Measurements from ENCODE around the gene RAB6A.

Gene RAB6A

DNA sequence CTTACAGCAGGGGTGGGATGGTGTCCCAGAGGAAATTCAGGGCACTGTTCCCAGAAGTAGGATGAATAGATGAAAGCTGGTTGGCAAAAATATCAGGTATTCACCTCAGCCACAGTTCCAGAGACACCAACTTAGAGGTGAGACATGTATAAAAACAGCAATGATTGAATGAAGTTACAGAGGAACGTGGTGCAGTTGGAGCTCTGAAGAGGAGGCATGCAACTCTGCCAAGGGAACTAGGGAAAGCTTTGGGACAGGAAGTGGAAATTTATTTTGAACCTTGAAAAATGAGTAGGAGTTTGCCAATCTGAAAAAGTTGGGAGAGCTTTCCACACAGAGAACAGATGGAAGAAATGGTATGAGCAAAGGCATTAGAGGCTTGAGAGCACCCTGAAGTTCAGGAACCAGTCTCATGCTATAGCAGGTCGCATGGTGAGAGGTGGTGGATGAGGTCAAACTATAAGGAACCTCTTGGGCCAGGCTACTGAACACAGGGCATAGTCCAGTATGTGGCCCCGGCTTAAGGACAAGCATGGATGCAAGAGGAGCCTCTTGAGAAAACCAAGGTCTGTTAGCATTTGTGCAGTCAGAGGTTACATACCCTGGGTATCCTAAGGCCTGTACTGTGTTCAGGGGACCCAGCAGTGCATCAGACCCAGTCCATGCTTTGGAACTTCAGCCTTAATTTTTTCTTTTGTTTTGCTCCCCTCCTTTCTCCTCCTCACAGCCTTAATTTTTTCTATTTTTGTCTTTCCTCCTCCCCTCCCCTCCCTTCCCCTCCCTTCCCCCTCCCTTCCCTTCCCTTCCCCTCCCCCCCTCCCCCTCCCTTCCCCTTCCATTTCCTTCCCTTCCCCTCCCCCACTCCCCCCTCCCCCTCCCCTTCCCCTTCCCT lies 97.0 kb downstream of the RAB6A start:
- peaks cover 8% of the 10 kb centered on the region for H3K27me3 Mint-ChIP-seq
- H3K4me1 Mint-ChIP-seq: peaks cover 17% of the 10 kb centered on the region
- CTCF ChIA-PET: interaction anchor here (1.3 to 6.4 kb wide), 3 partner anchors 39 to 312 kb away, joined by 6 to 144 read pairs (median 61); no protein-coding TSS in a partner anchor
- H3K27ac Mint-ChIP-seq: no peak overlapping the region
- DNase-seq: no peak
- no peaks in the 10 kb centered on the region for H3K9me3 Mint-ChIP-seq
- no peak overlapping the region for H3K4me3 Mint-ChIP-seq
- H3K36me3 Mint-ChIP-seq: no peaks in the 10 kb centered on the region

DNA sequence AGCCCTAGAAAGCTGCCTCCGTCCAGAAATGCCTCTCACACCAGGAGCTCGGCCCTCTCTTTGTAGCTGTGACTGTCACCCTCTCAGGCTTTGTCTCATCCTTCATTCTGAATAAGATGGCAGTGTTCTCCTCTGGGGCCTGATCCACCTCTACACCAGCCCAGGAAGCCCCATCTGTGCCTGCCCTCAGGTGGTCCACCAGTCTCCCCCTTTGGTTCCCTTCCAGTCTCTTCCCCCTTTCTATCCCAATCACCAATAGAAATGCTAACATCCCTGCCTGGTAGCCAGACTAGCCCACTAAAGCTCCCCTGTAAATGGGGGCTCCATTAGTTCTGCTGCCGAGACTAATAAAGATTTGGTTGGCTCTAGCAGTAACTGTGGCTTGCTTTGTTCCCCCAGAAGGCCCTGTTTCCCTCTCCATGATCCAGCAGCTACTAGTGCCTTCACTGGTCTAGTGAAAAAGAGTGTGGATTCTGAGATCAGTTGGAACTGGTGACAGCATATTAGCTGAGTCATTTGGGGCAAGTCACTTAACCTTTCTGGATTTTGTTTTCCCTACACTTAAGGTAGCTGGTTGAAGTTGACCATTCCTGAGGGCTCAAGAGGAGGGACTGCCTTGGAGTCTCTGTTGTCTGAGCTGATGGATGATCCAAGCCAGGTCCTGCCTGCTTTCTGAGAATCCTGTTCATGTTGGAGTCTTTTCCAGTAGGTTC lies 98.3 kb downstream of the RAB6A start:
- Mint-ChIP-seq H3K9me3 (no peaks in the 10 kb centered on the region), H3K4me1 (peaks cover 17% of the 10 kb centered on the region), H3K4me3 (no peak overlapping the region), H3K27ac (no peak overlapping the region), H3K36me3 (no peaks in the 10 kb centered on the region), H3K27me3 (peaks cover 8% of the 10 kb centered on the region)
- DNase-seq: no peak
- CTCF ChIA-PET: interaction anchor here (0.6 to 6.4 kb wide), 13 partner anchors 9 to 311 kb away, joined by 3 to 144 read pairs (median 13); partner anchors contain the start of gene PLEKHB1

- H3K27ac Mint-ChIP-seq: no peak overlapping the region
- peaks cover 8% of the 10 kb centered on the region for H3K27me3 Mint-ChIP-seq
- H3K36me3 Mint-ChIP-seq: no peaks in the 10 kb centered on the region
- H3K9me3 Mint-ChIP-seq: no peaks in the 10 kb centered on the region
- peak; percentile 88 for DNase-seq
- H3K4me1 Mint-ChIP-seq: peaks cover 17% of the 10 kb centered on the region
- peak overlapping the region; percentile 3 for H3K4me3 Mint-ChIP-seq
- CTCF ChIA-PET: interaction anchor here (0.6 to 6.4 kb wide), 46 partner anchors 11 to 476 kb away, joined by 3 to 144 read pairs (median 4); partner anchors contain the start of genes ARHGEF17, PLEKHB1 and RELT
These were observed 99.7 kb downstream of the RAB6A start for GRCh38 chr11:73661035-73661628.

- Mint-ChIP-seq H3K9me3 (no peaks in the 10 kb centered on the region), H3K4me1 (peaks cover 17% of the 10 kb centered on the region), H3K27ac (no peak overlapping the region), H3K27me3 (peaks cover 8% of the 10 kb centered on the region), H3K36me3 (no peaks in the 10 kb centered on the region), H3K4me3 (peak overlapping the region; percentile 13)
- CTCF ChIA-PET: interaction anchor here (0.6 to 6.4 kb wide), 42 partner anchors 13 to 475 kb away, joined by 3 to 144 read pairs (median 4); partner anchors contain the start of genes ARHGEF17, PLEKHB1 and RELT
- DNase-seq: no peak
These were observed 100.3 kb downstream of the RAB6A start for GRCh38 chr11:73660497-73661034.

GRCh38 chr11:73659961-73660360 lies 100.9 kb downstream of the RAB6A start:
- Mint-ChIP-seq H3K9me3 (no peaks in the 10 kb centered on the region), H3K27ac (no peak overlapping the region), H3K36me3 (no peaks in the 10 kb centered on the region), H3K4me3 (peak overlapping the region; percentile 13), H3K27me3 (peaks cover 8% of the 10 kb centered on the region), H3K4me1 (peaks cover 17% of the 10 kb centered on the region)
- CTCF ChIA-PET: interaction anchor here (0.5 to 6.4 kb wide), 31 partner anchors 13 to 353 kb away, joined by 3 to 144 read pairs (median 6); partner anchors contain the start of genes ARHGEF17 and PLEKHB1
- no peak for DNase-seq

GRCh38 chr11:73656985-73657384 lies 103.9 kb downstream of the RAB6A start:
- peaks cover 10% of the 10 kb centered on the region for H3K4me1 Mint-ChIP-seq
- no peak for DNase-seq
- CTCF ChIA-PET: interaction anchor here (1.0 kb wide), 2 partner anchors 31 kb away, joined by 3 to 5 read pairs; no protein-coding TSS in a partner anchor
- no peaks in the 10 kb centered on the region for H3K36me3 Mint-ChIP-seq
- H3K4me3 Mint-ChIP-seq: no peak overlapping the region
- H3K27ac Mint-ChIP-seq: no peak overlapping the region
- H3K27me3 Mint-ChIP-seq: peaks cover 8% of the 10 kb centered on the region
- H3K9me3 Mint-ChIP-seq: no peaks in the 10 kb centered on the region

DNA sequence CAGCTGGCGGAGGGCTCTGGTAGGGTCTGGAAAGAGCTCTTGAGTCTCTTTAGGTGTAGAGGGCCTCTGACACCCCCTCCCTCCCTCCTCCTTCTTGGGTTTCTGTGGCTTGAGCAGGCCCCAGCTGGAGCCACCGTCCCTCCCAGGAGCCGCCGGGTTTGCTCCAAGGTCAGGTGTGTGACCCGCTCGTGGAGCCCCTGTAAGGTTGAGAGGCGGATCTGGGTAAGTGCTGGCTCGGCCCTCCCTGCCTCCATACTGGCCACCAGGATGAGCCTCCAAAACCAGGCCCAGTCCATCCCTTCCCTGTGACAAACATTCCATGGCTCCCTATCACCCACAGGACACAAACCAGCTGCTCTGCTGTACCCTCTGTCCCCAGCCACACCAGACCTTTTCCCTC lies 105.2 kb downstream of the RAB6A start:
- Mint-ChIP-seq H3K27ac (no peak overlapping the region), H3K4me3 (no peak overlapping the region), H3K4me1 (peaks cover 1% of the 10 kb centered on the region), H3K27me3 (peaks cover under 1% of the 10 kb centered on the region), H3K36me3 (no peaks in the 10 kb centered on the region), H3K9me3 (no peaks in the 10 kb centered on the region)
- no peak for DNase-seq
- CTCF ChIA-PET: interaction anchor here (2.2 kb wide), 1 partner anchor 30 kb away, joined by 13 read pairs; no protein-coding TSS in a partner anchor

GRCh38 chr11:73654482-73655021 lies 106.3 kb downstream of the RAB6A start:
- H3K27ac Mint-ChIP-seq: no peak overlapping the region
- peaks cover under 1% of the 10 kb centered on the region for H3K27me3 Mint-ChIP-seq
- no peaks in the 10 kb centered on the region for H3K4me1 Mint-ChIP-seq
- CTCF ChIA-PET: interaction anchor here (2.2 kb wide), 1 partner anchor 29 kb away, joined by 13 read pairs; no protein-coding TSS in a partner anchor
- H3K4me3 Mint-ChIP-seq: no peak overlapping the region
- H3K36me3 Mint-ChIP-seq: no peaks in the 10 kb centered on the region
- no peak for DNase-seq
- H3K9me3 Mint-ChIP-seq: no peaks in the 10 kb centered on the region

DNA sequence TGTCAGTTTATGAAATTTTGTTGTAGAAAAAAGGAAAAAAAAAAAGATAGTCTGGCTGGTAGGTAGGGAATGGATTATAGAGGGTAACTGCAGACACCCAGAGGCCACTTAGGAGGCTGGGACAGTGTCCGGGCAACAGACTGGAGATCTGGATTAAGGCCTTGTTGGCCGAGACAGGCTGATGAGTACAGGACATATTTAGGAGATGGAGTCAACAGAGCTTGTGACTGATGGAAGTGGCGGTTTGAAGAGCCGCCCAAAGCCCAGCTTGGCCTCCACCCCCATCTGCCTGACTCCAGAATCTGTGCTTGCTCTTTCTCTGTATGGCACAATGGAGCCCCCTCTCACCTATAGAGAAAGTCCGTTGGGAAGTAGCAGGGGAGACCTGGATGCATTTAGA lies 106.9 kb downstream of the RAB6A start:
- H3K27ac Mint-ChIP-seq: no peak overlapping the region
- H3K36me3 Mint-ChIP-seq: no peaks in the 10 kb centered on the region
- no peaks in the 10 kb centered on the region for H3K4me1 Mint-ChIP-seq
- CTCF ChIA-PET: interaction anchor here (1.0 to 2.2 kb wide), 2 partner anchors 28 to 175 kb away, joined by 3 to 13 read pairs; no protein-coding TSS in a partner anchor
- no peak for DNase-seq
- no peaks in the 10 kb centered on the region for H3K9me3 Mint-ChIP-seq
- H3K27me3 Mint-ChIP-seq: peaks cover 6% of the 10 kb centered on the region
- H3K4me3 Mint-ChIP-seq: no peak overlapping the region

DNA sequence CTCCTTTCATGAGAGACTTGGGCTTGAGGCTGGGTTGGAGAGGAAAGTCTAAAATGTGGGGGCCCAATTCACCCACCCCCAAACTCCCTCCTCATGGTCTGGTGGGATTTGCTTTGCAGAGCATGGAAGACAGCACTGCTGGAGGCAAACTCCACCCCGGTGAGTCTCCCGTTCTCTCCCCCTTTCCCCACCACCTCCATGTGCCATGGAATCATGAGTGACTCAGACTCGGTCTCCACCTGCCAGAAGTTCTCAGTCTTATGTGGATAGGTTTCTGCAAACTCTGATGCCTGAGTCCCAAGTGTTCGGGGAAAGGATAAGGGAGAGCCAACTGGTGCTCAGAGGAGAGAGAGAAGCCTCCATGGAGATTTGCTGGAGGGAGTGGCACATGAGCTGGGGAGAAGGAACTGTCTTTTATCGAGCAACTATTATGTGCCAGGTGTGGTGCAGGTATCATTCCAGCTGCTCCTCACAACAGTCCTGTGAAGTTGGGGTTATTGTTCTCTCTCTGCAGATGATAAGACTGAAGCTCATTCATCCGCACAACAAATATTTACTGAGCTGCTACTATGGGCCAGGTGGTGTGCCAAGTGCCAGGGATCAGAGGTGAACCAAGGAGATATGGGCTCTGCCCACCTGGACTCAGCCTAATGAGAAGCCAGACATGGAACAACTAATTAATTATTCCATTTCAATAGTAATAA lies 107.9 kb downstream of the RAB6A start:
- Mint-ChIP-seq H3K27me3 (peaks cover 8% of the 10 kb centered on the region), H3K4me3 (no peak overlapping the region), H3K9me3 (no peaks in the 10 kb centered on the region), H3K4me1 (peaks cover 5% of the 10 kb centered on the region), H3K27ac (no peak overlapping the region), H3K36me3 (no peaks in the 10 kb centered on the region)
- CTCF ChIA-PET: interaction anchor here (1.0 kb wide), 1 partner anchor 174 kb away, joined by 3 read pairs; no protein-coding TSS in a partner anchor
- no peak for DNase-seq

GRCh38 chr11:73652046-73652730 lies 108.7 kb downstream of the RAB6A start:
- DNase-seq: peak; percentile 11
- H3K4me3 Mint-ChIP-seq: no peak overlapping the region
- peaks cover 8% of the 10 kb centered on the region for H3K27me3 Mint-ChIP-seq
- no peaks in the 10 kb centered on the region for H3K36me3 Mint-ChIP-seq
- H3K9me3 Mint-ChIP-seq: no peaks in the 10 kb centered on the region
- H3K27ac Mint-ChIP-seq: no peak overlapping the region
- CTCF ChIA-PET: no interaction called here
- peaks cover 12% of the 10 kb centered on the region for H3K4me1 Mint-ChIP-seq

DNA sequence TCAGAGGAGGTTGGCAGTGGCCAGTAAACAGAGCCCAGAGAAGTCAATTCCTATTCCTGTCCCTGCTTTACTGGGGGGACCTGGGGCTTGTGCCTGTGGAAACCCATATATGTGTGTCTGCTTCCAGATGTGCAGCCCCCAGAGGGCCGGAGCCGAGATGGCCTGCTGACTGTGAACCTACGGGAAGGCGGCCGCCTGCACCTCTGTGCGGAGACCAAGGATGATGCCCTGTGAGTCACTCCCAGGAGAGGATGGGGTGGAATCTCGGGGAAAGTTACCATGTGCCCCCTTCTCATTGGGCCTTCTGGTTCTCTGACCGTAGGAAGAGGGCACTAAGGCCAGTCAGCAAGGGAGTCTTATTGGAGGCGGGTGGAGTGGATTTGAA lies 109.2 kb downstream of the RAB6A start:
- Mint-ChIP-seq H3K4me3 (no peak overlapping the region), H3K9me3 (no peaks in the 10 kb centered on the region), H3K36me3 (no peaks in the 10 kb centered on the region), H3K4me1 (peaks cover 17% of the 10 kb centered on the region), H3K27me3 (peaks cover 12% of the 10 kb centered on the region), H3K27ac (no peak overlapping the region)
- peak; percentile 13 for DNase-seq
- CTCF ChIA-PET: no interaction called here
